CD1c-positive myeloid dendritic cell (primary cell): ENCODE results near the gene SDK1.
"Not testable (repeated sequence)": the region's sequence is repeated elsewhere in the genome, so short reads cannot be mapped to it uniquely, and the experiment has no call there.

Experiments
- DNase-seq: peaks from one replicate; pipeline ENCODE4 v3.0.0-alpha.2; 2016; ENCODE audit errors: extremely low spot score

Gene SDK1

GRCh38 chr7:3923307-3923918, 622.4 kb downstream of the SDK1 start:
- no peak for DNase-seq

DNA sequence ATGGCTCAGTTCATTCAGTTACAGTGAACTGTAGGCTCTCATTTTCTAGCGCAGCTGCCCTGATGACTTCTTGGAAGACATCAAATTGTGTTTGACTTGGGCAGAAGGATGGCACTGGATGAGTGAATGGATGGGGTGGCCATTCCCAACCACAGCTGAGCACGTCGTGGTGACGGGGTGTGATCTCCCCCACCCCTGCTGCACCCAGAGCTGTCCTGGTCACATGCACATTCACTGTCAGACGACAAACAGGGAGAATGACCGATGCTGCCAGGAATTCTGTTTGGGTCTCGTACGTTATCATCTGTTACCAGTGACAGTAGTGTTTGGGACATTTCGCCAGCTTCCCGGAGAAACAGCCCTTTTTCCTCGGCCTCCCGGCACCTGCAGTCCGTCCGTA, 623.2 kb downstream of the SDK1 start:
- no peak for DNase-seq

DNA sequence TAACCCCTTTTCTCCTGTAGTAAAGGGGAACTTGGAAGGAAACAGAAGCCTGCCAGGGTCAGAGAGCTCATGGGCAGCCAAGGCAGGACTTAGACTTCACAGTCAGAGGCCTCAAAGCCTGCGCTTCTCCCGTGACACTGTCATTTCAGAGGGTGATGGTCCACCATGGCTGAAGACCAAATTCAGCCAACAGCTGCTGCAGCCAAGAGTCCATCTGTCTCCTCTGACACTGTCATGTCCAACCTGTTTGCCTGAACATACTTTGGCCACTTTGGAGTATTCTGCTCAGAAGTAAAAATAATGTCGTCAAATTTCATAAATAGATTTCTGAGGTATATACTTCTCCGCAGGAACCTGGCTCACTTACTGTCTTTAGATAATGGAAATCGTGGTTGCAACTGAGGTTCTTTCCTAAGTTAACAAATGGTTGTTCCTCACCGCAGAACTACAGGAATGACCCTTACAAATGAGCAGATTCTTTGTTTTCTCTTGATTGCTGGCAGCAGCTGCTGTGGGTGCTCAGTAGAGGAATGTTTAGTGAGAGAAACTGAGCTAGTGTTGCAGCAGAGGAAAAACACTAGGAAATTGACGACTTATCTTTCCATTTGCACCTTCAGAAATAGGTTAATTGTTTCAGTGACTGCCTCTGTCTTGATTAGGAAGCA, 626.5 kb downstream of the SDK1 start:
- no peak for DNase-seq

- no peak for DNase-seq
These were observed 627.9 kb downstream of the SDK1 start for GRCh38 chr7:3928727-3929515.

GRCh38 chr7:3931843-3932242, 630.8 kb downstream of the SDK1 start:
- DNase-seq: no peak

- DNase-seq: no peak
These were observed 636.1 kb downstream of the SDK1 start for GRCh38 chr7:3937146-3937545.

DNA sequence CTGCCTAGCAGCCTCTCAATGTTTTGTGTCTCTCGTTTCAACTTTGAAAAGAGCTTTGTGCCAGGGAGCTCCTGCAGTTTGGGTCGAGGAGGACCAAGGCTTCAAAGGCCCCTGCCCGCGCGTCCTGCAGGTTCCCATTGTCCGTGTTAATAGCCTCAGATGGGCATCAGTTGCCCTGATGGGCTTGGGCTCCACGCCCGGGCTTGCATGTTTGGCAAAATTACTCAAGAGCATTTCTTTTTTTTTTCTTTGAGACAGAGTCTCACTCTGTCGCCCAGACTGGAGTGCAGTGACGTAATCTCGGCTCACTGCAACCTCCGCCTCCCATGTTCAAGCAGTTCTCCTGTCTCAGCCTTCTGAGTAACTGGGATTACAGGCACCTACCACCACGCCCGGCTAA, 636.6 kb downstream of the SDK1 start:
- DNase-seq: no peak

- DNase-seq: not testable (repeated sequence)
These were observed 640.7 kb downstream of the SDK1 start for GRCh38 chr7:3941706-3942105.

- no peak for DNase-seq
These were observed 641.2 kb downstream of the SDK1 start for GRCh38 chr7:3942276-3942675.

- DNase-seq: no peak
These were observed 642.0 kb downstream of the SDK1 start for GRCh38 chr7:3942816-3943745.

GRCh38 chr7:3943779-3944520, 642.9 kb downstream of the SDK1 start:
- DNase-seq: no peak

DNA sequence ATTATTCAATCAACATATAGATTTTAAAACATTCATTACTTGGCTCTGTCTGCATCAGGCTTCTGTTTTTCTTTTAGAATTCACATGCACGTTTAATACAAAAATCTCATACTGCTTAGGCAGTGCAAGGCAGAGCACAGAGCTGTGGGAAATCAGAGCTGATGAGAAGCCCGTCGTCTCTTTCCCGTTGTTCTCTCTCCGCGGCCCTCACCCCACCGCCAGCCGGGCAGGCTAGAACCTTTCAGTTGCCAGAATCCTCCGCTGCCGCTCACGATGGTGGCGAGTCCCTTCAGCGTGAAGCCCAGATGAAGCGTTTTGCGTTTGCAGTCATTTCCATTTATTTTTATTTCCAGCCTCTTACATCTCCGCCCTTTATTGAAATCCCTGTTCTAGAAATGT, 648.2 kb downstream of the SDK1 start:
- DNase-seq: no peak

GRCh38 chr7:3950249-3950648, 649.2 kb downstream of the SDK1 start:
- no peak for DNase-seq

DNA sequence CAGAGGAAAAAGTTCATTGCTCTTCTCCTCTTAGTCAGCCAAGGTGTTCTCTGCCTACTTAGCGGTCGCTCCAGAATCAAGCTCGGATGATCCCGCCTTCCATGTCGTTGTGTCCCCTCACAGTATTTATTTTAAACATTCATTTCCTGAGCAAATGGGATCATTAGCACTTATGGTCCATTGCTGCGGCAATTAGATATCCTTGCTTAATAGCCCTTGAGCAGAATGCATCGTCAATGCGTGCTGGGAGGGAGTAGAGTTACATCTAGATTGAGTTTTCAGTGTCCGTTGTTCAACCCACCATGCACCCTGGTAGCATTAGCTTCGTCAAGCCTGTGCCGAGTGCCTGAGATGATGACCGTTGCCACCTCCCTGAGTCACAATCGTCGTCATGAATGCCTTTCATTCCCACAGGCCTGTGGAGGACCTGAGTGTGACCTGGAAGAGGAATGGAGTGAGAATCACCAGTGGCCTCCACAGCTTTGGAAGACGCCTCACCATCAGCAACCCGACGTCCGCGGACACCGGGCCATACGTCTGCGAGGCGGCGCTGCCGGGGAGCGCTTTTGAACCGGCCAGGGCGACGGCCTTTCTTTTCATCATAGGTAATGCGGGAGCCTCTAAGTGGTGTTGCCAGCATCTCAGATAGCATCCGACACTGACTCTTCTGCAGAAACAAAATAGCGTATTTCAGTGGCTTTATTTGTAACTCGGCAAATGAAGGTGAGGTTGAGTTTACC, 650.4 kb downstream of the SDK1 start:
- DNase-seq: no peak

GRCh38 chr7:3953133-3953532, 652.1 kb downstream of the SDK1 start:
- no peak for DNase-seq

DNA sequence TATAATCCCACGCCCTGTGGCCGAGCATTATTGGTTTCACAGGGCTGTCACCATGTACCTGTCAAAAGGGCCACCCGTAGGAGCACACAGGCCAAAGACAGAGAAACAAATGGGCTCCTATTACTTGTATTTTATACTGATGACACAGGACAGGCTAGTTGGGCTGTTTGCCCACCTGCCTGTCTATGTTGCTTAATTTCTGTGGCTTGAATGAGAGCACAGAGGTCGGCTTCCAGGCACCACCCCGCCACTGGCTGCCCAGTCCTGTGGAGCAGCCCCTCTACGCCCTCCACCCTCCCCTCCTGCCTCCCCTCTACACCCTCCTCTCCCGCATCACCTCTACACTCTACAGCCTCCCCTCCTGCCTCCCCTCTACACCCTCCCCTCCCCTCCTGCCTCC, 652.9 kb downstream of the SDK1 start:
- DNase-seq: no peak

DNA sequence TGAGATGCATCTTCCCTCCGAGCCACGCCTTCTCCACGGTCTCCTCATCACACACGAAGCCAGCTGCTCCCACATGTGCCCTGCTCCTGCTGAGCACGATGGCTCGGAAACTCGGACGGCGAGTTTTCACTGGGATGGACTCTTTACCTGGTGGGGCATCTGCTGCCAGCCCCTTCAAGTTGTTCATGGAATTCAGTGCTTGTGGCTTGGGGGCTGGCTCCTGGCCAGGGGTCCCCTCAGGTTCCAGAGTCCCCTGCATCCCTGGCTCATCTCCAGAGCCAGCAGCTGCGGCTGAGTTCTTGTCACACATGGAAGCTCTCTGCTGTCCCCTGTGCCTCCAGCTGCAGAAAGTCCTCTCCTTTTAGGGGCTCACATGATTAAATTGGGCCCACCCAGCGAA, 654.0 kb downstream of the SDK1 start:
- DNase-seq: no peak

DNA sequence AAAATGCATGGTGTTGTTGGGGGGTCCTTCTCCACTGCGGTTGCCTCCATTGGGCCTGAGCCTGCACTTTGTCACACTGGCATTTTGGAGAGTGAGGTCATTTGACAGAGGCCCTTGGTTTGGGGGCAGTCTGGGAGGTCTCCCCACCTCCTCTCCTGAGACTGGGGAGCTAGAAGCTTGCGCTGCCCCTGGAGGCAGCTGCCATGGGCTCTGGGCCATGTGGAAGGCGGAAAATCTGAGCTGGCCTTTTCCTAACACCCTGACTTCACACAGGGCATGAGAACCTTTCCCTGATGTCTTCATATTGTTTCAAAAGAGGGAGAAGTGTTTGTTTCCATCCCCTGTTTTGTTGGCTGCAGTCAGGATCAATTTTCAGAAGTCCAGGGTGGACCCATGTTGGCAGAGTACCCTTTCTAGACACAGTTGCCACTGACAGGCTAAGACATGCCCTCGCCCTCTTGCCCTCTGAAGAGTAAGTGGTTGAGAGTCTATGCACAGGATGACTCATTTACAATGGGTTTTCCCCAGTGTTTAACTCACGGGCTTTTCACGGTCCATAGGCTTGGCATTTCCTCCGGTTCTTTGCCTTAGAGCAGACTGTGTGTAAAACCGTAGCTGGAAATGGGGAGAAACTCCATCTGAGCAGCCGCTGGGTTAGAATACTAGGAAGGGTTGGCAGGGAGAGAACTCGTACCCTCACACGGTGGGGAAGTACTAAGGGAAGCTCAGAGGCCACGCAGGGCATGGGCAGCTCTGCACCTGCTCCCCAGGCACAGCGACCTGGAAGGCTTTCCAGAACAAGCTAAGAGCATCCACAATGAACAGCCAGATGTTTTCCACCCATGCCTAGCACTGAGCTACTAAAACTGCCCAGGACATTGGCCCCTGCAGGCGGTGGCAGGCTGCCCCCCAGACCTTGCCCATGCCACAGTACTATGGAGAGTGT, 655.0 kb downstream of the SDK1 start:
- DNase-seq: no peak

GRCh38 chr7:3956949-3957348, 655.9 kb downstream of the SDK1 start:
- no peak for DNase-seq
